WTC11 (cell line): ENCODE results near the gene APOA4. TPM values are rescaled to one million over a fixed set of nuclear protein-coding genes. Genes with fewer than 3 reads are reported as not detected.

ENCODE experiments used
- ATAC-seq: fragments of 200-7000 bp; cut with Tn5 transposase; 2 replicates; pipeline ENCODE4 v1.10.0; 2021; ENCODE audit warnings: mild to moderate bottlenecking, moderate library complexity
- CTCF ChIA-PET: fragments of 300-600 bp; sonication (Branson Sonifier 250); formaldehyde crosslinking; loops from one replicate; lab custom pipeline; 2021; ENCODE audit warnings: antibody characterized with exemption; lab: Charles Lee
- POLR2A ChIA-PET: fragments of 350-600 bp; sonication (Branson Sonifier 250); formaldehyde crosslinking; loops from one replicate; lab custom pipeline; 2021; ENCODE audit warnings: antibody characterized with exemption; lab: Charles Lee
- DNase-seq: peaks from one replicate; pipeline ENCODE4 v3.0.0; 2021; ENCODE audit warnings: low spot score
- H3K27ac Mint-ChIP-seq: 2 replicates; pipeline ENCODE4 v1.8.0; 2021; ENCODE audit warnings: mixed read lengths
- H3K27me3 Mint-ChIP-seq: 2 replicates; pipeline ENCODE4 v1.8.0; 2021; ENCODE audit warnings: low read depth, mild to moderate bottlenecking, moderate library complexity, mixed read lengths
- H3K36me3 Mint-ChIP-seq: 2 replicates; pipeline ENCODE4 v1.8.0; 2021; ENCODE audit warnings: mixed read lengths
- H3K4me1 Mint-ChIP-seq: 2 replicates; pipeline ENCODE4 v1.8.0; 2022; ENCODE audit warnings: mixed read lengths
- H3K4me3 Mint-ChIP-seq: 2 replicates; pipeline ENCODE4 v1.8.0; 2021; ENCODE audit warnings: mild to moderate bottlenecking, moderate library complexity, mixed read lengths
- H3K9me3 Mint-ChIP-seq: 2 replicates; pipeline ENCODE4 v1.8.0; 2021; ENCODE audit warnings: mixed read lengths
- AR ChIP-seq: fragments of 250-450 bp; sonication (Bioruptor Pico); IDR thresholded peaks from 2 replicates; pipeline ENCODE4 v1.9.0; 2021; ENCODE audit warnings: mild to moderate bottlenecking
- FOXP4 ChIP-seq: sonication (generic); formaldehyde crosslinking; IDR thresholded peaks from 2 replicates; pipeline ENCODE4 v1.8.0; 2022; ENCODE audit warnings: mild to moderate bottlenecking, missing genetic modification reagents
- RELA ChIP-seq: sonication (generic); formaldehyde crosslinking; IDR thresholded peaks from 2 replicates; pipeline ENCODE4 v1.8.1; 2022; ENCODE audit warnings: missing genetic modification reagents, mild to moderate bottlenecking, borderline replicate concordance
- TCF7 ChIP-seq: sonication (generic); formaldehyde crosslinking; IDR thresholded peaks from 2 replicates; pipeline ENCODE4 v1.8.0; 2022; ENCODE audit warnings: mild to moderate bottlenecking, low read depth, missing genetic modification reagents, moderate library complexity
- USF2 ChIP-seq: sonication (generic); formaldehyde crosslinking; IDR thresholded peaks from 2 replicates; pipeline ENCODE4 v1.8.1; 2023; ENCODE audit warnings: mild to moderate bottlenecking, missing genetic modification reagents, moderate library complexity
- ZBTB21 ChIP-seq: sonication (generic); formaldehyde crosslinking; IDR thresholded peaks from 2 replicates; pipeline ENCODE4 v1.8.1; 2023; ENCODE audit warnings: mild to moderate bottlenecking, missing genetic modification reagents, borderline replicate concordance
- ZBTB43 ChIP-seq: sonication (generic); formaldehyde crosslinking; IDR thresholded peaks from 2 replicates; pipeline ENCODE4 v1.8.1; 2023; ENCODE audit warnings: mild to moderate bottlenecking, missing genetic modification reagents
- ZMAT4 ChIP-seq: fragments of 250-450 bp; sonication (Bioruptor Pico); IDR thresholded peaks from 2 replicates; pipeline ENCODE4 v1.9.0; 2021; ENCODE audit warnings: mild to moderate bottlenecking
- ZNF317 ChIP-seq: sonication (generic); formaldehyde crosslinking; IDR thresholded peaks from 2 replicates; pipeline ENCODE4 v1.8.1; 2023; ENCODE audit warnings: low read depth, mild to moderate bottlenecking, moderate library complexity, missing genetic modification reagents, borderline replicate concordance
- ZNF416 ChIP-seq: fragments of 250-450 bp; sonication (Bioruptor Pico); IDR thresholded peaks from 2 replicates; pipeline ENCODE4 v1.9.0; 2021; ENCODE audit warnings: mild to moderate bottlenecking, inconsistent platforms
- ZNF423 ChIP-seq: fragments of 250-450 bp; sonication (Bioruptor Pico); IDR thresholded peaks from 2 replicates; pipeline ENCODE4 v2.1.2; 2022; ENCODE audit warnings: mild to moderate bottlenecking, moderate library complexity
- total RNA-seq: library from RNA; stranded (reverse); gene quantifications from 3 replicates; pipeline ENCODE4 v1.2.3, GENCODE V29; 2021
- TF ChIP-seq, protein P1 (sequence below): fragments of 250-450 bp; sonication (Bioruptor Pico); IDR thresholded peaks from 2 replicates; pipeline ENCODE4 v1.9.0; 2021; ENCODE audit warnings: moderate library complexity, mild to moderate bottlenecking, inconsistent platforms, borderline replicate concordance
- TF ChIP-seq, protein P2 (sequence below): sonication (generic); formaldehyde crosslinking; IDR thresholded peaks from 2 replicates; pipeline ENCODE4 v1.8.1; 2023; ENCODE audit warnings: mild to moderate bottlenecking, missing genetic modification reagents

The APOA4 gene
- total RNA-seq, 1 experiment from 2014 or later: not detected

DNA sequence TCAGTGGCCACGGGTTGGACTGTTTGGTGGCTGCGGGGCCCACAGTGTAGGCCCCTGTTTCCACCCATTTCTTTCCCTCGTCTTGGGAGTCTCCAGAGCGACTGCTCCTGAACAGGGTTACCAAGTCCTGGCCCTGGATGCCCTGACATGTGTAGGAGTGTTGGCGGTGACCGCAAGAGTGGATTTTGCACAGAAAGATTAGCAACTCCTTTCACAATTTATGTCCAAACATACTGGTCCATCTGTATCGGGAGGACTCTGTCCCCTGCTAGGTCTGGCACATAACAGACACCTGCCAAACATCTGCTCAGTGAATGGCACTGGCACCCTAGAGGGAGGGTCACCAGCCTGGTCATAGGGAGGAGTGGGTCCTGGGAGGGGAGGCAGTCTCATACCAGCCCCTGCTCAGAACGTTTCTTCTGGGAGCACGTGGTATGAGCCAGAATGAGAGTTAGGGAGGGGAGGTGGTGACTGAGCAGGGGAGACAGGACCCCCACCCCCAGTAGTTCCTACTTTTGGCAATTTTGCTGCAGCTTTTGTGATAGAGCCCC, 17.7 kb upstream of the APOA4 start:
- no peaks in the 10 kb centered on the region for H3K27me3 Mint-ChIP-seq
- ATAC-seq: no peak
- peaks cover 6% of the 10 kb centered on the region for H3K36me3 Mint-ChIP-seq
- no peak for DNase-seq
- peaks cover 11% of the 10 kb centered on the region for H3K4me1 Mint-ChIP-seq
- POLR2A ChIA-PET: no interaction called here
- no peaks in the 10 kb centered on the region for H3K9me3 Mint-ChIP-seq
- 0 out of 2 replicates have a peak overlapping the region, but pooled peaks have one; percentile 36 for H3K27ac Mint-ChIP-seq
- TF ChIP-seq TCF7 (CRISPR knock-in tag) (no peak), ZBTB43 (CRISPR knock-in tag) (no peak), ZNF317 (CRISPR knock-in tag) (no peak), AR (CRISPR knock-in tag) (no peak), RELA (CRISPR knock-in tag) (no peak), FOXP4 (CRISPR knock-in tag) (no peak), ZNF416 (CRISPR knock-in tag) (no peak), USF2 (CRISPR knock-in tag) (no peak), ZMAT4 (CRISPR knock-in tag) (no peak), ZBTB21 (CRISPR knock-in tag) (no peak), ZNF423 (CRISPR knock-in tag) (no peak)
- TF ChIP-seq, protein P1, sequence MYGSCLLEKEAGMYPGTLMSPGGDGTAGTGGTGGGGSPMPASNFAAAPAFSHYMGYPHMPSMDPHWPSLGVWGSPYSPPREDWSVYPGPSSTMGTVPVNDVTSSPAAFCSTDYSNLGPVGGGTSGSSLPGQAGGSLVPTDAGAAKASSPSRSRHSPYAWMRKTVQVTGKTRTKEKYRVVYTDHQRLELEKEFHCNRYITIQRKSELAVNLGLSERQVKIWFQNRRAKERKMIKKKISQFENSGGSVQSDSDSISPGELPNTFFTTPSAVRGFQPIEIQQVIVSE (CRISPR knock-in tag): no peak
- TF ChIP-seq, protein P2, sequence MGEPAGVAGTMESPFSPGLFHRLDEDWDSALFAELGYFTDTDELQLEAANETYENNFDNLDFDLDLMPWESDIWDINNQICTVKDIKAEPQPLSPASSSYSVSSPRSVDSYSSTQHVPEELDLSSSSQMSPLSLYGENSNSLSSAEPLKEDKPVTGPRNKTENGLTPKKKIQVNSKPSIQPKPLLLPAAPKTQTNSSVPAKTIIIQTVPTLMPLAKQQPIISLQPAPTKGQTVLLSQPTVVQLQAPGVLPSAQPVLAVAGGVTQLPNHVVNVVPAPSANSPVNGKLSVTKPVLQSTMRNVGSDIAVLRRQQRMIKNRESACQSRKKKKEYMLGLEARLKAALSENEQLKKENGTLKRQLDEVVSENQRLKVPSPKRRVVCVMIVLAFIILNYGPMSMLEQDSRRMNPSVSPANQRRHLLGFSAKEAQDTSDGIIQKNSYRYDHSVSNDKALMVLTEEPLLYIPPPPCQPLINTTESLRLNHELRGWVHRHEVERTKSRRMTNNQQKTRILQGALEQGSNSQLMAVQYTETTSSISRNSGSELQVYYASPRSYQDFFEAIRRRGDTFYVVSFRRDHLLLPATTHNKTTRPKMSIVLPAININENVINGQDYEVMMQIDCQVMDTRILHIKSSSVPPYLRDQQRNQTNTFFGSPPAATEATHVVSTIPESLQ (CRISPR knock-in tag): no peak
- TF ChIP-seq, all 79 proteins: peak for 0
- H3K4me3 Mint-ChIP-seq: no peak overlapping the region
- CTCF ChIA-PET: interaction anchor here (0.6 to 1.2 kb wide), 3 partner anchors 28 to 76 kb away, joined by 3 read pairs; partner anchors contain the start of gene APOA5
